Urinary bladder (tissue), 4 donors: ENCODE measurements around the gene AIPL1. TPM values are rescaled to one million over a fixed set of nuclear protein-coding genes. Genes with fewer than 3 reads are reported as not detected.

Experiments
- DNase-seq: peaks from one replicate; pipeline ENCODE4 v3.0.0-alpha.2; 2015; ENCODE audit errors: extremely low spot score
- H3K27ac ChIP-seq: one replicate; pipeline ENCODE4 v1.5.1; 2013; ENCODE audit warnings: low read depth, mild to moderate bottlenecking, moderate library complexity
- H3K36me3 ChIP-seq: one replicate; pipeline ENCODE4 v1.6.1; 2013; ENCODE audit warnings: mild to moderate bottlenecking, moderate library complexity; ENCODE audit not compliant: insufficient read depth
- H3K4me1 ChIP-seq: one replicate; pipeline ENCODE4 v1.6.1; 2013; ENCODE audit warnings: mild to moderate bottlenecking, moderate library complexity; ENCODE audit not compliant: insufficient read depth
- H3K4me3 ChIP-seq: one replicate; pipeline ENCODE4 v1.5.1; 2013; ENCODE audit warnings: low read depth, low read length
- WGBS: extraction: QIAGEN DNeasy Blood & Tissue Kit; methylation state at CpG from one replicate; pipeline ENCODE4 v1.1.7; 2013; 5-methylcytosine and 5-hydroxymethylcytosine counted together
- polyA plus RNA-seq: library from polyadenylated mRNA; stranded (reverse); fragments of 200-250 nt; gene quantifications from one replicate; pipeline ENCODE4 v1.2.3, GENCODE V29; 2013
- total RNA-seq: library from RNA; depleted of rRNA; stranded (reverse); fragments of >200 nt; gene quantifications from one replicate; pipeline ENCODE4 v1.2.3, GENCODE V29; 2014
- donor health status: healthy with polysubstance abuse.
- donor health status: healthy.

The AIPL1 gene
- total and polyA plus RNA-seq, 2 donors, result not detected

GRCh38 chr17:6394055-6394606 is 40.8 kb downstream of the AIPL1 start:
- no peaks in the 10 kb centered on the region for H3K36me3 ChIP-seq
- no peak for DNase-seq
- WGBS, result 42% methylated on average over 8 of the region's 8 CpGs
- H3K27ac ChIP-seq, result no peak overlapping the region
- H3K4me1 ChIP-seq, result no peaks in the 10 kb centered on the region
- no peak overlapping the region for H3K4me3 ChIP-seq

GRCh38 chr17:6393351-6393952 is 41.5 kb downstream of the AIPL1 start:
- Histone ChIP-seq H3K27ac (no peak overlapping the region), H3K4me3 (no peak overlapping the region), H3K36me3 (no peaks in the 10 kb centered on the region), H3K4me1 (no peaks in the 10 kb centered on the region)
- peak; percentile 46 for DNase-seq
- WGBS, result 65% methylated on average over 15 of the region's 15 CpGs

- WGBS, result 56% methylated on average over 13 of the region's 13 CpGs
- DNase-seq, result no peak
- H3K36me3 ChIP-seq, result no peaks in the 10 kb centered on the region
- no peak overlapping the region for H3K27ac ChIP-seq
- H3K4me1 ChIP-seq, result no peaks in the 10 kb centered on the region
- no peak overlapping the region for H3K4me3 ChIP-seq
Measured at GRCh38 chr17:6392609-6393350, 42.1 kb downstream of the AIPL1 start.

GRCh38 chr17:6388416-6388815 is 46.5 kb downstream of the AIPL1 start:
- no peaks in the 10 kb centered on the region for H3K36me3 ChIP-seq
- H3K4me3 ChIP-seq, result no peak overlapping the region
- 89% methylated on average over 11 of the region's 11 CpGs for WGBS
- DNase-seq, result no peak
- no peak overlapping the region for H3K27ac ChIP-seq
- no peaks in the 10 kb centered on the region for H3K4me1 ChIP-seq

- H3K36me3 ChIP-seq, result no peaks in the 10 kb centered on the region
- 61% methylated on average over 8 of the region's 8 CpGs for WGBS
- DNase-seq, result no peak
- H3K27ac ChIP-seq, result no peak overlapping the region
- H3K4me3 ChIP-seq, result no peak overlapping the region
- no peaks in the 10 kb centered on the region for H3K4me1 ChIP-seq
Measured at GRCh38 chr17:6387858-6388257, 47.1 kb downstream of the AIPL1 start.

GRCh38 chr17:6387442-6387841 is 47.5 kb downstream of the AIPL1 start:
- Histone ChIP-seq H3K27ac (no peak overlapping the region), H3K4me1 (no peaks in the 10 kb centered on the region), H3K36me3 (no peaks in the 10 kb centered on the region), H3K4me3 (no peak overlapping the region)
- WGBS, result 85% methylated on average over 4 of the region's 4 CpGs
- no peak for DNase-seq

GRCh38 chr17:6386041-6386630 is 48.8 kb downstream of the AIPL1 start:
- H3K36me3 ChIP-seq, result no peaks in the 10 kb centered on the region
- no peak overlapping the region for H3K27ac ChIP-seq
- H3K4me1 ChIP-seq, result no peaks in the 10 kb centered on the region
- H3K4me3 ChIP-seq, result no peak overlapping the region
- DNase-seq, result no peak
- WGBS, result 80% methylated on average over 9 of the region's 9 CpGs

- no peaks in the 10 kb centered on the region for H3K4me1 ChIP-seq
- DNase-seq, result no peak
- H3K27ac ChIP-seq, result no peak overlapping the region
- 79% methylated on average over 5 of the region's 5 CpGs for WGBS
- no peak overlapping the region for H3K4me3 ChIP-seq
- no peaks in the 10 kb centered on the region for H3K36me3 ChIP-seq
Measured at GRCh38 chr17:6384481-6384880, 50.4 kb downstream of the AIPL1 start.

GRCh38 chr17:6381526-6382465 is 53.1 kb downstream of the AIPL1 start:
- Histone ChIP-seq H3K4me3 (no peak overlapping the region), H3K27ac (no peak overlapping the region), H3K36me3 (no peaks in the 10 kb centered on the region), H3K4me1 (no peaks in the 10 kb centered on the region)
- WGBS, result 81% methylated on average over 13 of the region's 13 CpGs
- DNase-seq, result no peak

GRCh38 chr17:6380915-6381438 is 53.9 kb downstream of the AIPL1 start:
- no peaks in the 10 kb centered on the region for H3K36me3 ChIP-seq
- WGBS, result 78% methylated on average over 6 of the region's 6 CpGs
- H3K27ac ChIP-seq, result no peak overlapping the region
- no peaks in the 10 kb centered on the region for H3K4me1 ChIP-seq
- no peak for DNase-seq
- no peak overlapping the region for H3K4me3 ChIP-seq

GRCh38 chr17:6377906-6378305 is 57.0 kb downstream of the AIPL1 start:
- Histone ChIP-seq H3K27ac (no peak overlapping the region), H3K4me3 (no peak overlapping the region), H3K4me1 (no peaks in the 10 kb centered on the region), H3K36me3 (no peaks in the 10 kb centered on the region)
- 65% methylated on average over 3 of the region's 3 CpGs for WGBS
- no peak for DNase-seq

GRCh38 chr17:6376931-6377361 is 58.0 kb downstream of the AIPL1 start:
- H3K4me3 ChIP-seq, result no peak overlapping the region
- DNase-seq, result no peak
- WGBS, result 62% methylated on average over 11 of the region's 11 CpGs

GRCh38 chr17:6374761-6375312 is 60.1 kb downstream of the AIPL1 start:
- no peak for DNase-seq
- 4% methylated on average over 14 of the region's 14 CpGs for WGBS
- H3K4me1 ChIP-seq, result no peaks in the 10 kb centered on the region
- no peak overlapping the region for H3K4me3 ChIP-seq
- H3K27ac ChIP-seq, result no peak overlapping the region
- no peaks in the 10 kb centered on the region for H3K36me3 ChIP-seq

More at GRCh38 chr17:6376931-6377361, 58.0 kb downstream of the AIPL1 start:
- Histone ChIP-seq H3K36me3 (no peaks in the 10 kb centered on the region), H3K27ac (no peak overlapping the region), H3K4me1 (no peaks in the 10 kb centered on the region)
